HFFc6 (cell line): ENCODE results near the gene THUMPD1. TPM values are rescaled to one million over a fixed set of nuclear protein-coding genes. Genes with fewer than 3 reads are reported as not detected.

Experiments used
- DNase-seq: peaks from one replicate; pipeline ENCODE4 v3.0.0-alpha.2; 2018
- H3K27ac Mint-ChIP-seq: 2 replicates; pipeline ENCODE4 v1.8.0; 2020; ENCODE audit warnings: mild to moderate bottlenecking, mixed read lengths
- H3K27me3 Mint-ChIP-seq: 2 replicates; pipeline ENCODE4 v1.8.0; 2021; ENCODE audit warnings: mild to moderate bottlenecking, moderate library complexity, mixed read lengths; ENCODE audit not compliant: insufficient read depth
- H3K36me3 Mint-ChIP-seq: 2 replicates; pipeline ENCODE4 v1.8.0; 2021; ENCODE audit warnings: low read depth, mixed read lengths
- H3K4me1 Mint-ChIP-seq: 2 replicates; pipeline ENCODE4 v1.8.0; 2020; ENCODE audit warnings: low read depth, mixed read lengths
- H3K4me3 Mint-ChIP-seq: 2 replicates; pipeline ENCODE4 v1.8.0; 2020; ENCODE audit warnings: mild to moderate bottlenecking, moderate library complexity, mixed read lengths
- H3K9me3 Mint-ChIP-seq: 2 replicates; pipeline ENCODE4 v1.8.0; 2020; ENCODE audit warnings: mild to moderate bottlenecking, mixed read lengths
- CTCF ChIP-seq: fragments of 200-600 bp; sonication (generic); IDR thresholded peaks from 2 replicates; pipeline ENCODE4 v1.5.0; 2021; ENCODE audit warnings: antibody characterized with exemption, mild to moderate bottlenecking
- total RNA-seq, 6 experiments: library from RNA; stranded (reverse); fragmentation: NEBNext Ultra II Directional; extraction: Animal tissue kit (Norgen Biotek cat#: 25700); gene quantifications; 2 replicates in 1 of 6; 3 replicates in 5 of 6; pipeline ENCODE4 v1.2.3, GENCODE V29; 2021

Gene THUMPD1
- total RNA-seq, 6 experiments from 2014 or later = 21.9 to 26.1 (median 24.3) TPM

DNA sequence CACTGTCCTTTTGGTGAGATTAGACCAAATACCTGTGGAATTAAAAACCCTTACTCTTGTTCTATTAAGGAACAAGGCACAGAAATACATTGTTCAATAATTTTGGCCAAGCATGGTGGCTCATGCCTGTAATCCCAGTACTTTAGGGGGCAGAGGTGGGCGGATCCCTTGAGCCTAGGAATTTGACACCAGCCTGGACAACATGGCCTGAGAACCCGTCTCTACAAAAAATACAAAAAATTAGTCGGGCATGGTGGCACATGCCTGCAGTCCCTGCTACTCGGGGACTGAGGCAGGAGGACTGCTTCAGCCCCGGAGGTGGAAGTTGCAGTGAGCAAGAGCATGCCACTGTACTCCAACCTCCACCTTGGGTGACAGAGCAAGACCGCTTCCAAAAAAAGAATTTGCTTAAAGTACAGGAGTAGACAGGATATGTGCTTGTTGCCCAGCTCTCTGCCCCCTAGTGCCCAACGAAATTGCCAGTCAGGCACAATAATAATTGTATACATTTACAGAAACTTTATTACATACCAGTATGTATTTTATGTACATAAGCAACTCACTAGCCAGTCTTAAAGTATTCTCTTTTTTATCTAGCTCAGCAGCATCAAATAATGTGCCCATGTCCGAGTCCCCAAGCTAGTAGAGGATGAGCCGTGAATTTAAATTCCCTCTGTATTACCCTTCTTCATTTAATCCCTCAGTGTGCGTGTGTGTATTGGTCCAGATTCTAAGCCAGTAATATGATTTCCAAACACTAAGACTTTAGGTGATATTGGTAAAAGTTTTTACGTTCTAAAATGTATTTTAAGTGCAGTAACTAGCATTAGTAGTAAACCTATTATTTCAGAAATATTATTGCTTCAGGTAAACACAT lies 1.4 kb downstream of the THUMPD1 start:
- Mint-ChIP-seq H3K36me3 (peaks cover 24% of the 10 kb centered on the region), H3K27me3 (peaks cover 4% of the 10 kb centered on the region; the same call in 1 of the 2 replicates)
- peak; percentile 6 for DNase-seq

DNA sequence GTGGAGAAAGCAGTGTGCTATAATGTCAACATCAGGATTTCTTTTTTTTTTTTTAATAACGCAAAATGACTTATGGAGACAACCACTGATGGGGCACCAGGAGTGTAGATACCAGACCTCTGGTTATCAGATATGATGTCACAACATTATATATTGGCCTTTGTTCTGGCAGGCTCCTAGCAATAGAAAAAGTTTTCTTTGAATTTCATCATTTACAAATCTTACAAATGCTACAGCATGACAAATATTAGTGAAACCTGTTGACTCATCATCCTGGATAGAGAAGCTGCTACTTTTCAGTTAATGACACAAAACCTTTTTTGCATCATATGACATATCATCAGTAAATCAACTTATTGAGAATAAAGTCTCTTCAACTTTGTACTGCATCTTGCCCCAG lies 6.1 kb downstream of the THUMPD1 start:
- no peak overlapping the region for H3K27ac Mint-ChIP-seq
- TF ChIP-seq CTCF = no peak

More for the DNA sequence above, 1.4 kb downstream of the THUMPD1 start:
- Mint-ChIP-seq H3K27ac (peak overlapping the region; percentile 89), H3K4me1 (peaks cover 8% of the 10 kb centered on the region), H3K4me3 (peak overlapping the region; percentile 98), H3K9me3 (no peaks in the 10 kb centered on the region)
- TF ChIP-seq CTCF = peak; percentile 74

DNA sequence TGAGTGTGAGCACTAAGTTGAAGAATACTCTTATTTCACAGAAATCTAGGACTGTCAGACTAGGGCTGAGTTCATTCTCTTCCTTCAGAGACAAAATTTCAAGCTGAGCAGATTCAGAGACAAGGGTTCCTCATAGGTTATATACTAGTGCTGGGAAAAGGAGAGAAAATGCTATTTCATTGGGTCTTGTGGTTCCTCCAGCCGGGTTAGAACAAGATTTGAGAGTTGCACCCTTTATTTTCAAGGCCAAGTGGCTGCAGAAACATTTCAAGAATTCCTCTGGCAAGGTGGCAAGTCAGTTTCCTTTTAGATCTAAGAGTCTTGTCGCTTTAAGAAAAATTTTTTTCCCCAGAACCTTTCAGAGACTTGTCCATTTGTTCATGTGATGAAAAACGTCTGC lies 6.8 kb downstream of the THUMPD1 start:
- Mint-ChIP-seq H3K9me3 (no peaks in the 10 kb centered on the region), H3K27me3 (peaks cover 2% of the 10 kb centered on the region), H3K4me1 (no peaks in the 10 kb centered on the region), H3K36me3 (peaks cover 22% of the 10 kb centered on the region), H3K4me3 (no peak overlapping the region), H3K27ac (no peak overlapping the region)
- TF ChIP-seq CTCF = no peak
- no peak for DNase-seq

More for the DNA sequence above, 6.1 kb downstream of the THUMPD1 start:
- Mint-ChIP-seq H3K4me1 (peaks cover 5% of the 10 kb centered on the region), H3K27me3 (peaks cover 4% of the 10 kb centered on the region), H3K9me3 (no peaks in the 10 kb centered on the region), H3K36me3 (peaks cover 25% of the 10 kb centered on the region), H3K4me3 (no peak overlapping the region)
- DNase-seq = no peak

DNA sequence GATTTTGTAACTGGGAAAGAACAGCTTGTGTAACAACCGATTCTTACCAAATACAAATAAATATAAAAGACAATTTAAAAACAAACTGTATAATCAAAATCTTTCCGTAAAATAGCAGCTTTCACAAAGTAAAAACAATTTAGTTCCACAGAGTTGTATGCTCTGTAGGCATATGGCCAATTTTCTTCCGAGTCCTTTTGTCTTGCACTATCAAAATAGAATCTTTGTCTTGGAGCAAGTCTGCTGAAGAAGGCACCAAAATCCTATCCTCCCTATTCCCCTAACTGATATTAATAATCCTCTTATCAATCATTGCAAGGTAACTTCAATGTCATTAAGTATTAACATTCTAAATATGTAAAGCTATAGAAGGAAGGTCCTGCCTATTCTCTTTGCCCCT lies 7.6 kb downstream of the THUMPD1 start:
- Mint-ChIP-seq H3K27me3 (peaks cover 2% of the 10 kb centered on the region), H3K36me3 (peaks cover 22% of the 10 kb centered on the region), H3K27ac (no peak overlapping the region), H3K4me3 (no peak overlapping the region), H3K4me1 (no peaks in the 10 kb centered on the region), H3K9me3 (no peaks in the 10 kb centered on the region)
- TF ChIP-seq CTCF = no peak
- DNase-seq = no peak

DNA sequence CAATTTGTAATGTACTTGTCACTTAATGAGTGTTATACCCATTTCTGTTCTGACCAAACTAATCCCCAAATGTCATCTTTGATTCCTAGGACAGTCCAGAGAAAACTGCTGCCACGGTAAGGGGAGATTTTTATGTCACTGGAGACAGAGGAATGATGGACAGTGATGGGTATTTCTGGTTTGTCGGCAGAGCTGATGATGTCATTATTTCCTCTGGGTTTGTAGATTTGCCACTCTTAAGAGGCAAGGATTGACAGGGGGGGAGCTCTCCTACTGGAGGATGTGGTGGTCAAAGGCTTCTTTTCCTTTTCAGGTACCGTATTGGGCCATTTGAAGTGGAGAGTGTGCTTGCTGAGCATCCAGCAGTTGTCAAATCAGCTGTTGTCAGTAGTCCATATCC lies 12.5 kb downstream of the THUMPD1 start:
- TF ChIP-seq CTCF = no peak
- Mint-ChIP-seq H3K27ac (no peak overlapping the region), H3K27me3 (peaks cover 2% of the 10 kb centered on the region), H3K36me3 (0 out of 2 replicates have a peak, but pooled peaks cover 2% of the 10 kb centered on the region), H3K9me3 (no peaks in the 10 kb centered on the region), H3K4me1 (no peaks in the 10 kb centered on the region), H3K4me3 (no peak overlapping the region)
- DNase-seq = no peak
